WERI-Rb-1 (cell line): Measurements from ENCODE around the gene MRPS12.
A peak's percentile ranks its signal among the peaks of the same experiment; 100 is the strongest.

Experiments
- DNase-seq: peaks from one replicate; pipeline ENCODE4 v3.0.0-alpha.2; 2020
- H3K27ac ChIP-seq: fragments of 250-450 bp; sonication (Bioruptor Pico); 2 replicates; pipeline ENCODE4 v1.5.1; 2020; ENCODE audit warnings: mild to moderate bottlenecking, moderate library complexity
- H3K27me3 ChIP-seq: fragments of 250-450 bp; sonication (Bioruptor Pico); 2 replicates; pipeline ENCODE4 v1.5.1; 2021; ENCODE audit warnings: mild to moderate bottlenecking, low read depth, moderate library complexity; ENCODE audit not compliant: insufficient read depth, severe bottlenecking
- H3K36me3 ChIP-seq: fragments of 250-450 bp; sonication (Bioruptor Pico); 2 replicates; pipeline ENCODE4 v1.5.1; 2020; ENCODE audit warnings: mild to moderate bottlenecking, moderate library complexity
- H3K4me3 ChIP-seq: 2 replicates; pipeline ENCODE4 v1.5.1; 2011; ENCODE audit warnings: low read depth, mild to moderate bottlenecking, control low read depth, low read length
- H3K9me3 ChIP-seq: fragments of 250-450 bp; sonication (Bioruptor Pico); 2 replicates; pipeline ENCODE4 v1.5.1; 2021; ENCODE audit warnings: mild to moderate bottlenecking, moderate library complexity; ENCODE audit not compliant: severe bottlenecking
- TF ChIP-seq, protein P1 (sequence below): IDR thresholded peaks from 2 replicates; pipeline ENCODE4 v1.5.1; 2011; ENCODE audit warnings: low read depth, mild to moderate bottlenecking, control low read depth, inconsistent platforms, low read length

MRPS12 gene

GRCh38 chr19:38891771-38892170, 39.0 kb upstream of the MRPS12 start:
- TF ChIP-seq, protein P1, sequence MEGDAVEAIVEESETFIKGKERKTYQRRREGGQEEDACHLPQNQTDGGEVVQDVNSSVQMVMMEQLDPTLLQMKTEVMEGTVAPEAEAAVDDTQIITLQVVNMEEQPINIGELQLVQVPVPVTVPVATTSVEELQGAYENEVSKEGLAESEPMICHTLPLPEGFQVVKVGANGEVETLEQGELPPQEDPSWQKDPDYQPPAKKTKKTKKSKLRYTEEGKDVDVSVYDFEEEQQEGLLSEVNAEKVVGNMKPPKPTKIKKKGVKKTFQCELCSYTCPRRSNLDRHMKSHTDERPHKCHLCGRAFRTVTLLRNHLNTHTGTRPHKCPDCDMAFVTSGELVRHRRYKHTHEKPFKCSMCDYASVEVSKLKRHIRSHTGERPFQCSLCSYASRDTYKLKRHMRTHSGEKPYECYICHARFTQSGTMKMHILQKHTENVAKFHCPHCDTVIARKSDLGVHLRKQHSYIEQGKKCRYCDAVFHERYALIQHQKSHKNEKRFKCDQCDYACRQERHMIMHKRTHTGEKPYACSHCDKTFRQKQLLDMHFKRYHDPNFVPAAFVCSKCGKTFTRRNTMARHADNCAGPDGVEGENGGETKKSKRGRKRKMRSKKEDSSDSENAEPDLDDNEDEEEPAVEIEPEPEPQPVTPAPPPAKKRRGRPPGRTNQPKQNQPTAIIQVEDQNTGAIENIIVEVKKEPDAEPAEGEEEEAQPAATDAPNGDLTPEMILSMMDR, result no peak
- Histone ChIP-seq H3K9me3 (no peaks in the 10 kb centered on the region), H3K27ac (no peak overlapping the region), H3K4me3 (no peak overlapping the region), H3K36me3 (peaks cover 3% of the 10 kb centered on the region; the same call in 1 of the 2 replicates), H3K27me3 (no peaks in the 10 kb centered on the region)
- no peak for DNase-seq

- Histone ChIP-seq H3K36me3 (peaks cover 3% of the 10 kb centered on the region; the same call in 1 of the 2 replicates), H3K27me3 (no peaks in the 10 kb centered on the region), H3K4me3 (no peak overlapping the region), H3K27ac (peak overlapping the region; percentile 29), H3K9me3 (no peaks in the 10 kb centered on the region)
- peak; percentile 25 for DNase-seq
- TF ChIP-seq, protein P1, result no peak
Observed at GRCh38 chr19:38892841-38893240, 37.9 kb upstream of the MRPS12 start.

DNA sequence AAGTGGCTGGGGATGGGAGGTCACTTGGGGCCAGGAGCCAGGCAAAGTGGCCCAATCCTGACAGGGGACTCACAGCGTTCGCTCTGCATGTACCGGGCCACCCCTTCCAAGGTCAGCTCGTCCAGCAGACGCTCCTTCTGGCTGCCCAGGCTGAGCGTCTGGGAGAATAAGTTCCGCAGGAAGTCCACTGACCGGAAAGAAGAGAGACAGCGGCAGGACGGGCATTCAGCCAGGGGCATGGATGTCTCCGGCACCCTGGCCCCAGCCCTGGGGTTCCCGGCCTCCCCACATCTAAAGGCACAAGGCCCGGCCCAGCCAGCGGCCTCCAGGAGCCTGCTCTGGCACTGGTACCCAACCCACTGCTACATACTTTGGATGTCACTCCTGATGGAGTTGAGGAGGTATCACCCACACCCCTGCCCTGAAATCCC, 37.4 kb upstream of the MRPS12 start:
- H3K27ac ChIP-seq, result peak overlapping the region; percentile 29
- DNase-seq, result peak; percentile 42
- H3K9me3 ChIP-seq, result no peaks in the 10 kb centered on the region
- TF ChIP-seq, protein P1, result no peak
- H3K4me3 ChIP-seq, result no peak overlapping the region
- no peaks in the 10 kb centered on the region for H3K27me3 ChIP-seq
- peaks cover 3% of the 10 kb centered on the region; the same call in 1 of the 2 replicates for H3K36me3 ChIP-seq

GRCh38 chr19:38894968-38895367, 35.8 kb upstream of the MRPS12 start:
- Histone ChIP-seq H3K27ac (no peak overlapping the region), H3K27me3 (no peaks in the 10 kb centered on the region), H3K9me3 (no peaks in the 10 kb centered on the region), H3K36me3 (no peaks in the 10 kb centered on the region), H3K4me3 (no peak overlapping the region)
- DNase-seq, result no peak
- TF ChIP-seq, protein P1, result no peak

- H3K4me3 ChIP-seq, result peak overlapping the region; percentile 71
- no peaks in the 10 kb centered on the region for H3K36me3 ChIP-seq
- H3K27ac ChIP-seq, result no peak overlapping the region
- no peaks in the 10 kb centered on the region for H3K27me3 ChIP-seq
- H3K9me3 ChIP-seq, result no peaks in the 10 kb centered on the region
- TF ChIP-seq, protein P1, result no peak
- DNase-seq, result no peak
Observed at GRCh38 chr19:38898788-38899446, 31.8 kb upstream of the MRPS12 start.
